Memory B cell (primary cell): ENCODE results near the gene SMIM32.

Source experiments
- ATAC-seq: fragments of 150-1000 bp; cut with Tn5 transposase; 2 replicates; pipeline ENCODE4 v1.10.0; 2021; ENCODE audit warnings: low read depth, mild to moderate bottlenecking, moderate library complexity
- DNase-seq, 2 donors: peaks; one replicate each; pipeline ENCODE4 v3.0.0; 2022; ENCODE audit warnings: low spot score in 2 of 2
- H3K27ac Mint-ChIP-seq: one replicate; pipeline ENCODE4 v1.8.0; 2022; ENCODE audit warnings: mild to moderate bottlenecking, moderate library complexity, mixed read lengths
- H3K27me3 Mint-ChIP-seq: one replicate; pipeline ENCODE4 v1.8.0; 2022; ENCODE audit warnings: mixed read lengths
- H3K36me3 Mint-ChIP-seq: one replicate; pipeline ENCODE4 v1.8.0; 2022; ENCODE audit warnings: mild to moderate bottlenecking, mixed read lengths
- H3K4me1 Mint-ChIP-seq: one replicate; pipeline ENCODE4 v1.8.0; 2022; ENCODE audit warnings: mixed read lengths
- H3K4me3 Mint-ChIP-seq: one replicate; pipeline ENCODE4 v1.8.0; 2022; ENCODE audit warnings: mild to moderate bottlenecking, moderate library complexity, mixed read lengths
- H3K9me3 Mint-ChIP-seq: one replicate; pipeline ENCODE4 v1.8.0; 2022; ENCODE audit warnings: mixed read lengths

SMIM32 gene

GRCh38 chr5:136201870-136202269 lies 8.9 kb upstream of the SMIM32 start:
- DNase-seq = no peak
- H3K27me3 Mint-ChIP-seq = peaks cover 13% of the 10 kb centered on the region
- H3K9me3 Mint-ChIP-seq = no peaks in the 10 kb centered on the region

GRCh38 chr5:136200761-136201160 lies 7.8 kb upstream of the SMIM32 start:
- Mint-ChIP-seq H3K4me3 (no peak overlapping the region), H3K9me3 (no peaks in the 10 kb centered on the region), H3K27me3 (peaks cover 17% of the 10 kb centered on the region), H3K27ac (no peak overlapping the region), H3K36me3 (no peaks in the 10 kb centered on the region), H3K4me1 (no peaks in the 10 kb centered on the region)
- DNase-seq (no peak), ATAC-seq (no peak)

More at GRCh38 chr5:136201870-136202269, 8.9 kb upstream of the SMIM32 start:
- no peaks in the 10 kb centered on the region for H3K36me3 Mint-ChIP-seq
- H3K4me3 Mint-ChIP-seq = no peak overlapping the region
- no peak for ATAC-seq
- H3K4me1 Mint-ChIP-seq = no peaks in the 10 kb centered on the region
- no peak overlapping the region for H3K27ac Mint-ChIP-seq

- H3K9me3 Mint-ChIP-seq = no peaks in the 10 kb centered on the region
- H3K27me3 Mint-ChIP-seq = peaks cover 19% of the 10 kb centered on the region
Observed at GRCh38 chr5:136200130-136200529, 7.2 kb upstream of the SMIM32 start.

GRCh38 chr5:136199408-136199807 lies 6.4 kb upstream of the SMIM32 start:
- ATAC-seq (no peak), DNase-seq (no peak)
- H3K9me3 Mint-ChIP-seq = no peaks in the 10 kb centered on the region
- peaks cover 23% of the 10 kb centered on the region for H3K27me3 Mint-ChIP-seq
- H3K4me3 Mint-ChIP-seq = no peak overlapping the region
- no peaks in the 10 kb centered on the region for H3K4me1 Mint-ChIP-seq
- H3K36me3 Mint-ChIP-seq = no peaks in the 10 kb centered on the region
- no peak overlapping the region for H3K27ac Mint-ChIP-seq

More at GRCh38 chr5:136200130-136200529, 7.2 kb upstream of the SMIM32 start:
- Mint-ChIP-seq H3K36me3 (no peaks in the 10 kb centered on the region), H3K4me3 (no peak overlapping the region), H3K27ac (no peak overlapping the region), H3K4me1 (no peaks in the 10 kb centered on the region)
- ATAC-seq (no peak), DNase-seq (no peak)

- no peak for ATAC-seq
- no peak overlapping the region for H3K4me3 Mint-ChIP-seq
- H3K4me1 Mint-ChIP-seq = no peaks in the 10 kb centered on the region
- H3K9me3 Mint-ChIP-seq = no peaks in the 10 kb centered on the region
- H3K36me3 Mint-ChIP-seq = no peaks in the 10 kb centered on the region
- DNase-seq = no peak
- H3K27me3 Mint-ChIP-seq = peaks cover 24% of the 10 kb centered on the region
- H3K27ac Mint-ChIP-seq = no peak overlapping the region
Observed at GRCh38 chr5:136198453-136198852, 5.5 kb upstream of the SMIM32 start.

DNA sequence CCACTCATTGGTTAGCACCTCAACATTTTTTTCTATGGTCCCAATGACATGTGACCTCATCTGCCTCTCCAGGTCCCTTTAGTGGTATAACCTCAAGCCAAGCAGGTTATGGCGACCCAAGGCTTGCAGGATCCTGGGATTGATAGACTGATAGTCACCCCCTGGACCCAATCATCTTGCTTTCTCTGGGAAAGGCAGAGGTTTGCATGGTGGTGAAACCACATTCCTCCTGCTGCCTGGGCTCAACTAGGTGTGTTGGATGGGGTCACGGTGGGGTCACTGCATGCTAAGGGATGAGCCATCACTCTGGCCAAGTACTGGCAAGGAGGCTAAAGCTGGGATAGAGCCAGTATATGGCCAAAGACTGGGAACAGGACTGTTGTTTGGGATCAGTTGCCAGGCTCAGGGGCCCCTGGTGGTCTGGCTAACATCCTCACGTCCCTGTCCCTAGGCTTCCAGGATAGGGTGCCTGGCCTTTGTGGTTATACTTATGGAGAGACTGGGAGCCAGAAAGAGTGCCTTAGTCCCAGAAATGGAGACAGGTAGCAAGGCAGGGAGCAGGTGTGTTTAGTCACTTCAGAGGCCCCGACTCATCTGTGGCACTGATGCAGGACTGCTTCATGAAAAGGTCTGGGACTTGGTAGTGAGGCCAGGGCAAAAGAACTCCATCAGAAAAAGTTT lies 4.6 kb upstream of the SMIM32 start:
- peaks cover 23% of the 10 kb centered on the region for H3K27me3 Mint-ChIP-seq
- ATAC-seq = no peak
- H3K36me3 Mint-ChIP-seq = no peaks in the 10 kb centered on the region
- H3K4me3 Mint-ChIP-seq = no peak overlapping the region
- no peak overlapping the region for H3K27ac Mint-ChIP-seq
- H3K9me3 Mint-ChIP-seq = no peaks in the 10 kb centered on the region
- no peak for DNase-seq
- H3K4me1 Mint-ChIP-seq = no peaks in the 10 kb centered on the region

GRCh38 chr5:136195971-136196820 lies 3.2 kb upstream of the SMIM32 start:
- no peaks in the 10 kb centered on the region for H3K4me1 Mint-ChIP-seq
- no peak overlapping the region for H3K27ac Mint-ChIP-seq
- peaks cover 26% of the 10 kb centered on the region for H3K27me3 Mint-ChIP-seq
- H3K4me3 Mint-ChIP-seq = no peak overlapping the region
- no peak for ATAC-seq
- no peaks in the 10 kb centered on the region for H3K36me3 Mint-ChIP-seq
- no peaks in the 10 kb centered on the region for H3K9me3 Mint-ChIP-seq
- no peak for DNase-seq

DNA sequence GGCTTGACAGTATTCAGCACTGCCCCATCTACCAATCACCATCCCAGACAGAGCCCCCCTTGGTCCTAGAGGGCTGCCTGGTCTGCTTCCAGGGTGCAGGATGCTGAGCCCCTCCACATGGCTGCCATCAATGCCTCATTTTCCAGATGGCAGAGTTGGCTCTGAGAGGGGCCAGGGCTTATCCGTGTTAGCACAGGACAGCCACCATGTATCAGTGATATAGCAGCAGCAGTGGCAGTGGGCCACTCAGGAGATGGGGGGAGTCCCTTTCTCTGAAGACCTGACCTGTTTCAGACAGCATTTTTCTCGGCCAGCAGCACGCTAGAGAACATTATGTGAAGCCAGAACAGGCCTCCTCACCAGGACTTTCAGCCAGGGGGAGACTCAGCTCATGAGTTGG lies 1.6 kb upstream of the SMIM32 start:
- no peak for ATAC-seq

DNA sequence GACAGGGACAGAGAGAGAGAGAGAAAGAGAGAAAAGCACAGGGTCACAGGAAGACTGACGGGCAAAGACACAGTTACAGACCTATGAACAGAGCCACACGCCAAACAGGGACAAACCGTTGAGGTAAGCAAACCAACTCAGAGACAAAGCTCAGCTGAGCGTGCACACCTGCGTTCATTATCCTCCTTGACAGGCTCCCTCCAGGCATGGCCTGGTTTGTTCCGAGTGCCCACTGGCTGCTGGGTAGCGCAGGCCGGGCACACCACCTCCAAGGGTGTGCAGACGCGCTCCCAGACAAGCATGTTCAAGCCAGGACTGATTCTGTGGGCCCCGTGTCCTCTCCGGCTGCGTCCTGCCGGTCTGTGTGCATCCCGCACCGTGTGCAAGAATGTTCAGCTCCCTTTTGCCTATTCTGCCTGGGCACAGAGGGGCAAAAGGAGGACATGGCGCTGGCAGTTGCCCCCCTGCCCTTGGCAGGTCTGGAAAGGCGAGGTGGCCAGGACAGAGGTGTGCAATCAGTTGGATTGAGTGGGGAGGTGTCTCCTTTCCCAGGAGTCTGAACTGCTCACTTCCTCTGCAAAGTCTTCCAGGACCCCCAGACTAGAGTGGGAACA lies 467 bp upstream of the SMIM32 start:
- Mint-ChIP-seq H3K27ac (no peak overlapping the region), H3K27me3 (peaks cover 26% of the 10 kb centered on the region), H3K36me3 (peaks cover 7% of the 10 kb centered on the region), H3K4me3 (no peak overlapping the region), H3K9me3 (no peaks in the 10 kb centered on the region), H3K4me1 (no peaks in the 10 kb centered on the region)
- ATAC-seq (no peak), DNase-seq (no peak)

More for the DNA sequence above, 1.6 kb upstream of the SMIM32 start:
- no peak for DNase-seq
- Mint-ChIP-seq H3K9me3 (no peaks in the 10 kb centered on the region), H3K27ac (no peak overlapping the region), H3K27me3 (peaks cover 26% of the 10 kb centered on the region), H3K36me3 (no peaks in the 10 kb centered on the region), H3K4me3 (no peak overlapping the region), H3K4me1 (no peaks in the 10 kb centered on the region)

DNA sequence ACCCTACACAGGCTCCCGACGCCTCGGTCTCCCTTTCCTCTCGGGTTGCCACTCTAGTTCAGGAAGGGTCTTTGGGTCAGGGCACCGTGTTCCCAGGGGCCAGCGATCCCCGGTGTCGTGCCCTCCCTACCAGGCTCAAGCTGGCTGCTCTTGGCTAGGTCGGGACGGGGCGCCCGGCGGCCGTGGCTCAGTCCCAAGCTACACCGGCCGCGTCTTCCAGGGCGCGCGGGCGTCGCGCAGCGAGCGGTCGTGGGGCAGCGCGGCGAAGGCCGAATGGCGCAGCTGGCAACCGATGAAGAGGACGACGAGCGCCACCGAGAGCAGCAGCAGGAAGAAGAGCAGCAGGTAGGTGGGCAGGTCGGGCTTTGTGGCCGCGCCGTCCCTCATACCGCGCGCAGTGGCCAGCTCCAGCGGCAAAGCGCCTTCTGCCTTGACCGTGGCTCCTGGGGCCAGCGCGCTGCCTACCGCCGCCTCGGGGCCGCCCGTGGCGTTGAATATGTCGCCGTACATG lies 892 bp downstream of the SMIM32 start:
- Mint-ChIP-seq H3K9me3 (no peaks in the 10 kb centered on the region), H3K4me1 (no peaks in the 10 kb centered on the region), H3K27ac (no peak overlapping the region), H3K4me3 (no peak overlapping the region), H3K27me3 (peaks cover 24% of the 10 kb centered on the region), H3K36me3 (peaks cover 17% of the 10 kb centered on the region)
- ATAC-seq (no peak), DNase-seq (no peak)

GRCh38 chr5:136191304-136192014 lies 1.5 kb downstream of the SMIM32 start:
- DNase-seq = no peak
- H3K36me3 Mint-ChIP-seq = peaks cover 20% of the 10 kb centered on the region
- no peak for ATAC-seq

DNA sequence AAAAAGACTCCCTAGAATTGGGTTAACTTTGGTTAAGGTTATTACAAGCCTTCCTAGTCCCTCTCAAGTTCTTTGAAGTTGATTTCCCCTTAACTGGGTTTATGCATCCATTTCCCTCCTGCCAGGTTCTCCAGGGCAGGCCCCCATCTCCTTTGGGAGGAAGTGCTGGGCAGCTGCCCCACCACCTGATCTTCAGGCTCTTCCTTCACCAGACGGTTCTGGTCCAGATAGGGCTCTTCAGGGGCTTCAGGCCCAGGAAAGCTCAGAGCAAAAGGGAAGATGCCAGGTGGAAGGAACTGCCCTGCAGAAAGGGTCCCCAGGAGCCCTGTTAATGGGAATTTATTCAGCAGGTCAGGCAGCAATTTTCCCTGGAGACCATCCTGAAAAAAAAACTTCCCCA lies 2.1 kb downstream of the SMIM32 start:
- DNase-seq = no peak
- peaks cover 24% of the 10 kb centered on the region for H3K36me3 Mint-ChIP-seq
- H3K9me3 Mint-ChIP-seq = no peaks in the 10 kb centered on the region
- H3K27ac Mint-ChIP-seq = no peak overlapping the region
- peaks cover 19% of the 10 kb centered on the region for H3K27me3 Mint-ChIP-seq
- ATAC-seq = no peak
- no peaks in the 10 kb centered on the region for H3K4me1 Mint-ChIP-seq
- H3K4me3 Mint-ChIP-seq = no peak overlapping the region

More at GRCh38 chr5:136191304-136192014, 1.5 kb downstream of the SMIM32 start:
- H3K4me1 Mint-ChIP-seq = no peaks in the 10 kb centered on the region
- H3K9me3 Mint-ChIP-seq = no peaks in the 10 kb centered on the region
- H3K4me3 Mint-ChIP-seq = no peak overlapping the region
- no peak overlapping the region for H3K27ac Mint-ChIP-seq
- H3K27me3 Mint-ChIP-seq = peaks cover 22% of the 10 kb centered on the region

- no peak overlapping the region for H3K27ac Mint-ChIP-seq
- DNase-seq (no peak), ATAC-seq (no peak)
- no peak overlapping the region for H3K4me3 Mint-ChIP-seq
- H3K27me3 Mint-ChIP-seq = peaks cover 16% of the 10 kb centered on the region
- peaks cover 26% of the 10 kb centered on the region for H3K36me3 Mint-ChIP-seq
- no peaks in the 10 kb centered on the region for H3K4me1 Mint-ChIP-seq
- no peaks in the 10 kb centered on the region for H3K9me3 Mint-ChIP-seq
Observed at GRCh38 chr5:136190091-136190720, 2.8 kb downstream of the SMIM32 start.
